ENCODE results near the gene EXO5.
A peak's percentile ranks its signal among the peaks of the same experiment; 100 is the strongest.

DNA sequence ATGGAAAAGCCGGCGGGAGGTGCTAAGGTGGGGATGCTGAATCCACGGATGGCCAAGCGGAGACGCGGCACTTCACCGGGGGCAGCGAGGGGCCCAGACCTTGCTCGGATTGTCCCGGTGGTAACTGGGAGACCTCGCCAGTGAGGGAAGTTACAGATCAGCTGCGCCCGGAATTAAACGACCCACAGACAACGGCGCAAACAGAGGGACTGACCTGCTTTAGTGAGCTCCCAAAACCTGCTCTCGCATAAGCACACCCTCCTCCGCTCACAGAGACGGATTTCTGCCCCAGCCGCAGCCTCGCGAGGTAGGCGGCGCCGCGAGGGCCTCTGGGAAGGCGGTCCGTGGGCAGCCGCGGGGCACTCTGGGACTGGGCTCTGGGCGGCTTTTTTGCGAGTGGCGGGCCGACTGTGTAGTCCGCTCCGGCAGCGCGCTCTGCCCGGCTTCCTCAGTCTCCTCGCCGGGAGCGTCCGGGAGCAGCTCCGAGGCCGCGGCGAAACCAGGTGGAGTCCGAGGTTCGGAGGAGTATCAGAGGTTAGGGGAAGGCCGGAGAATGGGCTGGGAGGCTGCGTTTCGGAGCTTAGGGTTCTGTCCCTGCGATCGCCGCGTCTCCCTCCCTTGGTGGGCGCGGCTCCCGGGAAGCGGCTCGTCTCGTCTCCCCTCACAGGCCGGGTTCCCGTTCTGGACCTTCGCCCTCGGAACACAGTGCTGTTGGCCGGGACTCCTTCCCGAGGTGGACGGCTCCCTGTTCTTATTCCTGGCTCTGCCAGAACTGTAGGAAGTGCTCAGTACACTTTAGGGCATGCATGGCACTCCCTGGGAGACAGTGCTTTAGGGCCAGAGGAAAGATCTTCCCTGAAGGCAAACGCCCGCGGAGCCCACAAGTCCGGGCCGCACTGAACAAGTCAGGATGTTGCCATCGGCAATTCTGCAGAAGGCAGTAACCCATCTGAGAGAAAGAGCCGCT is at the start of gene EXO5:
- TF ChIP-seq POLR2A (IDR thresholded peaks at IDR 0.05; ENCODE audit: extremely low read depth, insufficient read length) (peak; percentile 74), MYC (IDR thresholded peaks at IDR 0.05; ENCODE audit: low read depth, low read length) (0 out of 2 replicates have a peak, but pooled peaks have one; percentile 16)
- TF ChIP-seq, protein P1, sequence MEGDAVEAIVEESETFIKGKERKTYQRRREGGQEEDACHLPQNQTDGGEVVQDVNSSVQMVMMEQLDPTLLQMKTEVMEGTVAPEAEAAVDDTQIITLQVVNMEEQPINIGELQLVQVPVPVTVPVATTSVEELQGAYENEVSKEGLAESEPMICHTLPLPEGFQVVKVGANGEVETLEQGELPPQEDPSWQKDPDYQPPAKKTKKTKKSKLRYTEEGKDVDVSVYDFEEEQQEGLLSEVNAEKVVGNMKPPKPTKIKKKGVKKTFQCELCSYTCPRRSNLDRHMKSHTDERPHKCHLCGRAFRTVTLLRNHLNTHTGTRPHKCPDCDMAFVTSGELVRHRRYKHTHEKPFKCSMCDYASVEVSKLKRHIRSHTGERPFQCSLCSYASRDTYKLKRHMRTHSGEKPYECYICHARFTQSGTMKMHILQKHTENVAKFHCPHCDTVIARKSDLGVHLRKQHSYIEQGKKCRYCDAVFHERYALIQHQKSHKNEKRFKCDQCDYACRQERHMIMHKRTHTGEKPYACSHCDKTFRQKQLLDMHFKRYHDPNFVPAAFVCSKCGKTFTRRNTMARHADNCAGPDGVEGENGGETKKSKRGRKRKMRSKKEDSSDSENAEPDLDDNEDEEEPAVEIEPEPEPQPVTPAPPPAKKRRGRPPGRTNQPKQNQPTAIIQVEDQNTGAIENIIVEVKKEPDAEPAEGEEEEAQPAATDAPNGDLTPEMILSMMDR (IDR thresholded peaks at IDR 0.05; ENCODE audit: low read depth, low read length), result no peak
- TF ChIP-seq, protein P2, sequence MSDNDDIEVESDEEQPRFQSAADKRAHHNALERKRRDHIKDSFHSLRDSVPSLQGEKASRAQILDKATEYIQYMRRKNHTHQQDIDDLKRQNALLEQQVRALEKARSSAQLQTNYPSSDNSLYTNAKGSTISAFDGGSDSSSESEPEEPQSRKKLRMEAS (IDR thresholded peaks at IDR 0.05; ENCODE audit: low read depth, low read length), result peak; percentile 28; the same call in 1 of the 2 replicates
